Measurements from ENCODE around the gene MGME1.

MGME1 gene

GRCh38 chr20:17968366-17969277 lies at the start of gene MGME1, which contains the start of gene SNX5:
MGME1 (plus strand) TSS chr20:17969018; CDS start chr20:17969860, 842 bp downstream.
SNX5 (minus strand) TSS chr20:17968794; CDS start chr20:17968425, 369 bp downstream.
- peak within 1 kb of the TSS; percentile 98 for H3K27ac Mint-ChIP-seq
- H3K27me3 Mint-ChIP-seq, result no peaks in the 10 kb centered on the region
- peak within 1 kb of the TSS; percentile 89 for H3K4me3 Mint-ChIP-seq
- no peaks in the 10 kb centered on the region for H3K9me3 Mint-ChIP-seq
- peaks cover 74% of the 10 kb centered on the region for H3K4me1 Mint-ChIP-seq (ENCODE audit: low read depth)
- H3K36me3 Mint-ChIP-seq (ENCODE audit: low read depth), result peaks cover 80% of the 10 kb centered on the region

- Mint-ChIP-seq H3K27ac (no peak overlapping the region), H3K27me3 (peaks cover 4% of the 10 kb centered on the region), H3K9me3 (no peaks in the 10 kb centered on the region), H3K4me1 (ENCODE audit: low read depth) (no peaks in the 10 kb centered on the region), H3K36me3 (ENCODE audit: low read depth) (no peaks in the 10 kb centered on the region), H3K4me3 (no peak overlapping the region)
These were observed 49.7 kb upstream of the MGME1 start for GRCh38 chr20:17919149-17919548.

- H3K27me3 Mint-ChIP-seq, result no peaks in the 10 kb centered on the region
- H3K4me3 Mint-ChIP-seq, result no peak overlapping the region
- no peaks in the 10 kb centered on the region for H3K4me1 Mint-ChIP-seq (ENCODE audit: low read depth)
- H3K27ac Mint-ChIP-seq, result no peak overlapping the region
- H3K9me3 Mint-ChIP-seq, result no peaks in the 10 kb centered on the region
- no peaks in the 10 kb centered on the region for H3K36me3 Mint-ChIP-seq (ENCODE audit: low read depth)
These were observed 47.0 kb upstream of the MGME1 start for GRCh38 chr20:17921774-17922173.

GRCh38 chr20:17925141-17925939 lies 43.5 kb upstream of the MGME1 start:
- no peaks in the 10 kb centered on the region for H3K36me3 Mint-ChIP-seq (ENCODE audit: low read depth)
- no peaks in the 10 kb centered on the region for H3K4me1 Mint-ChIP-seq (ENCODE audit: low read depth)
- no peak overlapping the region for H3K4me3 Mint-ChIP-seq
- H3K9me3 Mint-ChIP-seq, result no peaks in the 10 kb centered on the region
- H3K27me3 Mint-ChIP-seq, result peaks cover 5% of the 10 kb centered on the region
- H3K27ac Mint-ChIP-seq, result no peak overlapping the region

GRCh38 chr20:17925940-17926300 lies 42.9 kb upstream of the MGME1 start:
- Mint-ChIP-seq H3K9me3 (no peaks in the 10 kb centered on the region), H3K36me3 (ENCODE audit: low read depth) (no peaks in the 10 kb centered on the region), H3K27me3 (peaks cover 5% of the 10 kb centered on the region), H3K4me1 (ENCODE audit: low read depth) (no peaks in the 10 kb centered on the region), H3K27ac (no peak overlapping the region), H3K4me3 (no peak overlapping the region)

GRCh38 chr20:17928211-17928611 lies 40.6 kb upstream of the MGME1 start:
- H3K9me3 Mint-ChIP-seq, result no peaks in the 10 kb centered on the region
- no peak overlapping the region for H3K27ac Mint-ChIP-seq
- no peaks in the 10 kb centered on the region for H3K36me3 Mint-ChIP-seq (ENCODE audit: low read depth)
- peaks cover 5% of the 10 kb centered on the region for H3K27me3 Mint-ChIP-seq
- H3K4me3 Mint-ChIP-seq, result no peak overlapping the region
- no peaks in the 10 kb centered on the region for H3K4me1 Mint-ChIP-seq (ENCODE audit: low read depth)

- H3K27ac Mint-ChIP-seq, result no peak overlapping the region
- H3K4me1 Mint-ChIP-seq (ENCODE audit: low read depth), result no peaks in the 10 kb centered on the region
- no peak overlapping the region for H3K4me3 Mint-ChIP-seq
- H3K36me3 Mint-ChIP-seq (ENCODE audit: low read depth), result no peaks in the 10 kb centered on the region
- H3K27me3 Mint-ChIP-seq, result peaks cover 5% of the 10 kb centered on the region
- no peaks in the 10 kb centered on the region for H3K9me3 Mint-ChIP-seq
These were observed 40.0 kb upstream of the MGME1 start for GRCh38 chr20:17928633-17929311.

- H3K9me3 Mint-ChIP-seq, result no peaks in the 10 kb centered on the region
- no peak overlapping the region for H3K4me3 Mint-ChIP-seq
- no peaks in the 10 kb centered on the region for H3K4me1 Mint-ChIP-seq (ENCODE audit: low read depth)
- no peaks in the 10 kb centered on the region for H3K36me3 Mint-ChIP-seq (ENCODE audit: low read depth)
- H3K27me3 Mint-ChIP-seq, result peaks cover 5% of the 10 kb centered on the region
- no peak overlapping the region for H3K27ac Mint-ChIP-seq
These were observed 37.3 kb upstream of the MGME1 start for GRCh38 chr20:17931513-17931912.

- H3K36me3 Mint-ChIP-seq (ENCODE audit: low read depth), result no peaks in the 10 kb centered on the region
- H3K4me1 Mint-ChIP-seq (ENCODE audit: low read depth), result no peaks in the 10 kb centered on the region
- H3K27me3 Mint-ChIP-seq, result peaks cover 4% of the 10 kb centered on the region
- H3K4me3 Mint-ChIP-seq, result no peak overlapping the region
- H3K27ac Mint-ChIP-seq, result no peak overlapping the region
- H3K9me3 Mint-ChIP-seq, result no peaks in the 10 kb centered on the region
These were observed 36.4 kb upstream of the MGME1 start for GRCh38 chr20:17932396-17932795.

- H3K27me3 Mint-ChIP-seq, result no peaks in the 10 kb centered on the region
- H3K4me3 Mint-ChIP-seq, result no peak overlapping the region
- no peak overlapping the region for H3K27ac Mint-ChIP-seq
- H3K9me3 Mint-ChIP-seq, result no peaks in the 10 kb centered on the region
- H3K4me1 Mint-ChIP-seq (ENCODE audit: low read depth), result no peaks in the 10 kb centered on the region
- no peaks in the 10 kb centered on the region for H3K36me3 Mint-ChIP-seq (ENCODE audit: low read depth)
These were observed 35.7 kb upstream of the MGME1 start for GRCh38 chr20:17933121-17933520.

- H3K4me3 Mint-ChIP-seq, result no peak overlapping the region
- no peaks in the 10 kb centered on the region for H3K4me1 Mint-ChIP-seq (ENCODE audit: low read depth)
- no peaks in the 10 kb centered on the region for H3K9me3 Mint-ChIP-seq
- H3K27ac Mint-ChIP-seq, result no peak overlapping the region
- no peaks in the 10 kb centered on the region for H3K36me3 Mint-ChIP-seq (ENCODE audit: low read depth)
- H3K27me3 Mint-ChIP-seq, result no peaks in the 10 kb centered on the region
These were observed 35.1 kb upstream of the MGME1 start for GRCh38 chr20:17933711-17934110.

- Mint-ChIP-seq H3K27ac (no peak overlapping the region), H3K27me3 (no peaks in the 10 kb centered on the region), H3K9me3 (no peaks in the 10 kb centered on the region), H3K36me3 (ENCODE audit: low read depth) (no peaks in the 10 kb centered on the region), H3K4me1 (ENCODE audit: low read depth) (peaks cover 5% of the 10 kb centered on the region), H3K4me3 (no peak overlapping the region)
These were observed 34.5 kb upstream of the MGME1 start for GRCh38 chr20:17934141-17934862.

GRCh38 chr20:17935186-17935585 lies 33.6 kb upstream of the MGME1 start:
- Mint-ChIP-seq H3K4me3 (no peak overlapping the region), H3K4me1 (ENCODE audit: low read depth) (peaks cover 13% of the 10 kb centered on the region), H3K27me3 (no peaks in the 10 kb centered on the region), H3K27ac (no peak overlapping the region), H3K36me3 (ENCODE audit: low read depth) (no peaks in the 10 kb centered on the region), H3K9me3 (no peaks in the 10 kb centered on the region)

GRCh38 chr20:17935761-17936160 lies 33.1 kb upstream of the MGME1 start:
- H3K27ac Mint-ChIP-seq, result no peak overlapping the region
- no peaks in the 10 kb centered on the region for H3K27me3 Mint-ChIP-seq
- no peaks in the 10 kb centered on the region for H3K9me3 Mint-ChIP-seq
- peaks cover 16% of the 10 kb centered on the region for H3K4me1 Mint-ChIP-seq (ENCODE audit: low read depth)
- no peak overlapping the region for H3K4me3 Mint-ChIP-seq
- peaks cover 5% of the 10 kb centered on the region for H3K36me3 Mint-ChIP-seq (ENCODE audit: low read depth)
